Colon (tissue), 2 donors: ENCODE data around the gene CSHL1.
"Not testable (repeated sequence)": the region's sequence is repeated elsewhere in the genome, so short reads cannot be mapped to it uniquely, and the experiment has no call there.

ENCODE experiments used
- FAIRE-seq: peaks from 2 replicates; lab custom pipeline; 2012; peaks lifted over from hg19 to GRCh38; lab: Jason Lieb, UNC
- donor health status: control.
- donor health status: control.

CSHL1 gene

GRCh38 chr17:63940584-63940983, 29.5 kb upstream of the CSHL1 start:
- FAIRE-seq = no peak

- no peak for FAIRE-seq
These were observed 28.8 kb upstream of the CSHL1 start for GRCh38 chr17:63939884-63940283.

- FAIRE-seq = no peak
These were observed 28.3 kb upstream of the CSHL1 start for GRCh38 chr17:63939401-63939800.

- no peak for FAIRE-seq
These were observed 26.9 kb upstream of the CSHL1 start for GRCh38 chr17:63937920-63938319.

- FAIRE-seq = no peak
These were observed 26.3 kb upstream of the CSHL1 start for GRCh38 chr17:63937319-63937718.

- no peak for FAIRE-seq
These were observed 23.4 kb upstream of the CSHL1 start for GRCh38 chr17:63934183-63935112.

GRCh38 chr17:63933598-63933997, 22.5 kb upstream of the CSHL1 start:
- no peak for FAIRE-seq

GRCh38 chr17:63932721-63933120, 21.7 kb upstream of the CSHL1 start:
- no peak for FAIRE-seq

GRCh38 chr17:63931981-63932561, 21.0 kb upstream of the CSHL1 start, which contains the start of gene CD79B:
CD79B (minus strand) TSS chr17:63932331; CDS start chr17:63932261, 70 bp downstream.
- FAIRE-seq = no peak

GRCh38 chr17:63930951-63931575, 20.0 kb upstream of the CSHL1 start:
- no peak for FAIRE-seq

- FAIRE-seq = no peak
These were observed 19.1 kb upstream of the CSHL1 start for GRCh38 chr17:63929860-63930766.

GRCh38 chr17:63928966-63929695, 18.1 kb upstream of the CSHL1 start:
- FAIRE-seq = no peak

GRCh38 chr17:63928172-63928666, 17.2 kb upstream of the CSHL1 start:
- no peak for FAIRE-seq

- FAIRE-seq = no peak
These were observed 16.6 kb upstream of the CSHL1 start for GRCh38 chr17:63927464-63928171.

- no peak for FAIRE-seq
These were observed 15.1 kb upstream of the CSHL1 start for GRCh38 chr17:63926164-63926563.

GRCh38 chr17:63925615-63926014, 14.6 kb upstream of the CSHL1 start:
- FAIRE-seq = no peak

GRCh38 chr17:63922402-63922801, 11.3 kb upstream of the CSHL1 start:
- FAIRE-seq = not testable (repeated sequence)

- not testable (repeated sequence) for FAIRE-seq
These were observed 9.7 kb upstream of the CSHL1 start for GRCh38 chr17:63920779-63921178.

- FAIRE-seq = not testable (repeated sequence)
These were observed 9.0 kb upstream of the CSHL1 start for GRCh38 chr17:63920050-63920449.

- FAIRE-seq = no peak
These were observed 8.3 kb upstream of the CSHL1 start for GRCh38 chr17:63919311-63919723.
